ENCODE data around the gene LAMB1.
"Not testable (repeated sequence)": the region's sequence is repeated elsewhere in the genome, so short reads cannot be mapped to it uniquely, and the experiment has no call there.

Gene LAMB1

DNA sequence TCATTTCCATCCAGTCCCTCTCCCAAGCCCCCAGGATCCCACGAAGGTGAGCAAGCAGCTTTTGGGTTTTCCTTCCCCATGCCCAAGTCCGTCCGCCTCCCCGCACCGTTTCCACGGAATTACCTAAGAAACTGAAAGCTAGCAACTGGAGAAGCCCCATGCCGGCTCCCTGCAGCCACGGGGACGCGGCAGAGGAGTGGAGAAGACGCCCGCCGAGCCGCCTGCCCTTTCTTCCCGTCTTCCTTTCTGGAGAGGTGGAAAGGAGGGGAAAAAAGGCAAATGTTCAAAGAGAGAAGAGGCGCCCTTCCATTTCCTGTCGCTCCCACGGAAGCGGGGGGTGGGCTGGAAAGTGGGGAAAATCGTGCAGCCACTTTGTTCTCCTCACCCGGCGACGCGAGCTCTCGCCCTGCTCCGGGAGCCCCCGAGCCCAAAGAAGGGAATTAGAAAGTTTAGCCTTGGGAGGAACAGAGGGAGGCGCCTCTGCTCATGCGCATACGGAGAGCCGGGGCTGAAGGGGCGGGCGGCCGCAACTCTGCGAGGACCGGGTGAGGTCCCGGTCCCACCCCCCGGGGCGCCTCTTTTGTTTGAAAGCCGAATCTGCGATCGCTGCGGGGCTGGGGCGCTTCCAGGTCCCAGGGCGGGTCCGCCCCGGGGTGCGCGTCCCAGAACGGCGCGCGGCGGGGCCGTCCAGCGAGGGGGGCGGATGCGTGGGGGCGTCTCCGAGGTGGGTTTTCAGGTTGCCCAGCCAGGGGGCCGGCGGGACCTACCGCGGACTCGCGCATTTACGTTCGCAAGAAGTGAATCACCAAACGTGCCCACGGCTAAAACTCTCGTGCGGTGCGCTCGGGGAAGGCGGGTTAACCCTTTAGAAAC is at the start of gene LAMB1:
Gene LAMB1 (minus strand): TSS at position 436 of the 873 bp plus-strand sequence. CDS start 276 bp downstream, at position 160.
- DNase-seq (ENCODE audit: low read depth in 2 of 2), result no peak

DNA sequence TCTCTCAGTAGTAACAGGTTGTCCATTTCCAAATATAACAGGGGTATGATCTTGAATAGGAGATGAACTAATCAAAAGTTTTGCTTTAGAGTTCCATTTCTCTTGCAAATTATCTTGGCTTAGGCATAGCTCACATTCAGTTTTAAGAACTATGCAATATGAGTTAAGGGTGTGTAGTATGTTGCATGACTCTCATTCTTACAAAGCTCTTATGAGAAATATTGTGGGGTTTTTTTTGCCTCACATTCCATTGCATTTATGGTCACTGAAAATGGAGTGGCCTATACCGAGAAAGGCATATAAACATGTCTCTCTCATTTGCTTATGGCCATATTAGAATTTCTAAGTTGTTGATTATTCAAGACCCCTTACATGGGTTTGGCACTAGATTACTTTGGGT is 48.5 kb upstream of the LAMB1 start:
- no peak for DNase-seq (ENCODE audit: low read depth in 2 of 2)

DNA sequence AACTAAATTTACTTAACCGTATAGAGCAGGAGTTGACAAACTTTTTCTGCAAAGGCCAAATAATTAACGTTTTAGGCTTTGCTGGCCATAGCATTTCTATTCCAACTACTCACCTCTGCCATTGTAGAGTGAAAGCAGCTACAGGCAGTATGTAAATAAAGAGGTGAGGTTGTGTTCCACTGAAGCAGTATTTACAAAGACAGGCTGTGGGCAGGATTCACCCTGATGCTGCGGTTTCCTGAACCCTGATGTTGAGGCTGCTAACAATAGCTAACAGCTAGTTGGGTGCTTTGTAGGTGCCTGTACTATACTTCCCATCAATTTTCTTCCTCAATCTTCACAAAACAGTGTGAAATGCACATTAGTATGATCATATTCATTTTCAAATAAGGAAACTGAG is 47.0 kb upstream of the LAMB1 start:
- DNase-seq (ENCODE audit: low read depth in 2 of 2), result no peak

DNA sequence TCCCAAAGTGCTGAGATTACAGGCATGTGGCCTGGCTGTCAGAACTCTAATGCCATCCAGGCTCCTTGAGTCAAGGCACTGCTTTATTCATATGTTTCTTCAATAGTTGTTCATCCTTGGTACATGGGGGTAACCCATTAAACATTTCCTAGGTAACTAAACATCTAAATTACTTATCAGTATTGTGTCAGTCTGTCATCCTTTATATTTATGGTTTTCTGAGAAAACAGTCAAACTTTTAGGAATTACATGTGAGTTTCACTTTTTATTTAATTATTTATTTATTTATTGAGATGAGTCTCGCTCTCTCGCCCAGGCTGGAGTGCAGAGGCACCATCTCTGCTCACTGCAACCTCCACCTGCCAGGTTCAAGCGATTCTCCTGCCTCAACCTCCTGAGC is 45.5 kb upstream of the LAMB1 start:
- DNase-seq (ENCODE audit: low read depth in 2 of 2), result no peak

DNA sequence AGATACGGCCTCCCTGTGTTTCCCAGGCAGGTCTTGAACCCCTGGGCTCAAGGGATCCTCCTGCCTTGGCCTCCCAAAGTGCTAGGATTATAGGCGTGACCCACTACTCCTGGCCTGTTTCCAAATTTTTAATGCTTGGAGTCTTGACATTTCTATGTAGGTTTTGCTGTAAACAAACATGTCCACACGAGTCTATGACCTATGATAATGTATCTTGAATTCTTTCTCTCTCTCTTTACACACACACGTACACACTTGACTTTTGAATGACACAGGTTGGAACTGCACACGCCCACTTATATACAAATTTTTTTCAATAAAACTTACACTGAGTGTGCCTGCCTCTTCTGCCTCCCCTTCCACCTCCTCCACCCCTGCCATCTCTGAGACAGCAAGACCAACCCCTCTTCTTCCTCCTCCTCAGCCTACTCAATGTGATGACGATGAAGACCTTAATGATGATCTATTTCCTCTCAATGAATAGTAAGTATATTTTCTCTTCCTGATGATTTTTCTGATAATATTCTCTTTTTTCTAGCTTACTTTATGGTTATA is 44.1 kb upstream of the LAMB1 start:
- no peak for DNase-seq (ENCODE audit: low read depth in 2 of 2)

DNA sequence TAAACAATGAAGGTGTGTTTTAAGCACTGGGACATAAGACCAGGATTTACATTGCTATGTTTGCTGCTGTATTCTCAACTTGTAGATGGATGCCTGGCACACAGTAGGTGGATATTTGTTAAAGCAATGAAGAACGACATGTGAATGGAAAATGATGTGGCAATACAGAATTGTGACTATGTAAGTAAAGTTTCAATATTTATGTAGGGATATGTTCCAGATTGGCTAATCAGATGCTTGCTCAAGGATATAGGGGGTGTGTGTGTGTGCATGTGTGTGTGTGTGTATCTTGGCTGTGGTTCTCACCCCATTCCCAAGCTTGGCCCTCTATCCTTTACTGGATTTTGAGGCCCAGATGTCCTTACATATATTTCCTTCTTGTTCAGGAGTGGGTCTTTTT is 42.7 kb upstream of the LAMB1 start:
- DNase-seq (ENCODE audit: low read depth in 2 of 2), result no peak

DNA sequence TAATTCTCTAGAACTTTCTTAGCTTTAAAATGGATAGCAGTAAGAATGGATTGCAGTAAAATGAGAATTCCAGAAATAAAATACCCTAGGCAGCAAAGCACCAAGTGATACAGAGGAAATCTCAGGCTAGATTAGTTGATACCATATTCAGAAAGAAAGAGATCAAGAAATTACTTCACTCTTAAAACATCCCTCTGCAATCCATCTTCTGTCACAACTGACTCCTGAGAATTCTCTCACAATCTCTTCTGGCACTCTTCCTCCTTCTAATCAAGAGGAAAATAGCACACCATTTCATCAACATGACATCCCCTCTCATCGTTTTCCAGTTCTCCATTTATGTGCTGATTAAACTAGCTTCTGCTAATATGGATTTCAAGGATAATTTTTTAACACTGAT is 42.2 kb upstream of the LAMB1 start:
- no peak for DNase-seq (ENCODE audit: low read depth in 2 of 2)

DNA sequence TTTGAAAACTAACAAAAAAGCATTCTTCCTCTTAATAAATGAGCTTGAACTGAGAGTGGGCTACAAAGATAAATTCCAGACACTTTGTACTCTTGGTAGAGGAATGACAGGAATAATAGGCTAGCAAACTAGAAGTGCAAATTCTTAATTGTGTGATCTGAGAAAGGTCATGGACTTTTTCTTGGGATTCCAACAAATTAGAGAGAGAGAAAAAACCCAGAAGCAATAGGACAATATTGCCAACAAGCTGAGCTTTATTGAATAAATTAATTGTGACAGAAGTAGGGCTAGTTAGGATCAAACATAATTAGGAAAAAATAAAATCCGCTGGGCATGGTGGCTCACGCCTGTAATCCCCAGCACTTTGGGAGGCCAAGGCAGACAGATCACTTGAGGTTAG is 41.4 kb upstream of the LAMB1 start:
- DNase-seq (ENCODE audit: low read depth in 2 of 2), result no peak

DNA sequence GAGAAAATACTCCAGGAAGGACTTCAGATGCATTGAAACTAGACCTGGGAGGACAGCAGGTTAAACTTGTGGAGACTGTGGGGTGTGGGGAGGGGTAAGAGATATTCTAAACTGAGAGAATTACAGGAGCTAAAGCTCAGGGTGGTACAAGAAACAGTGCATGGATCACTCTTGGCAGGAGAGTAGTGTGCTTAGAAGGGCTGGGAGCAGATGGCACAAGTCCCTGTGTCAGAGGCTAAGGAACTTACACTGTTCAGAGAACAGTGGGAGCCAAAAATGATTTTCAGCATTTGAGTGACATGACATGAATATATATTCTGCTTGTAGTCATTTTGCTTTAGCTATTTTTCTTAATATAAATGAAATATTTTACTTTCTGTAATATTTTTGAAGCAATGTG is 36.0 kb upstream of the LAMB1 start:
- DNase-seq (ENCODE audit: low read depth in 2 of 2), result no peak

DNA sequence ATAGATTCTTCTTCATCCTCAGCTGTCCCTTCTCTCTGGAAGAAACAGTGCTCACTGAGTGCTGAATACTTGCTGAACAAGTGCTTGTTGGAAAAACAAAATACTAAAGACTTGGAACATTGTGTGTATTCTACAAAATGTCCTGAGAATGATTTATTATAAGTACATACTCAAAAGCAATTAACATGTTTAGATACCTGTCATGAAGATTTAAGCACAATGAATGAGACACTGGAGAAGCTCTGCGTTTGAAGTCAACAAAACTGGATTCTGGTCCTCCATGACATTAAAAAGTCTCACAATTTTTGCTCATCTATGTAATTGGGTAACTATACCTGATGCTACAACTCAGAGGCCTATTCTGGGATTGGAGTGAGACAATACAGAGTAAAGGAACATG is 34.8 kb upstream of the LAMB1 start:
- no peak for DNase-seq (ENCODE audit: low read depth in 2 of 2)

DNA sequence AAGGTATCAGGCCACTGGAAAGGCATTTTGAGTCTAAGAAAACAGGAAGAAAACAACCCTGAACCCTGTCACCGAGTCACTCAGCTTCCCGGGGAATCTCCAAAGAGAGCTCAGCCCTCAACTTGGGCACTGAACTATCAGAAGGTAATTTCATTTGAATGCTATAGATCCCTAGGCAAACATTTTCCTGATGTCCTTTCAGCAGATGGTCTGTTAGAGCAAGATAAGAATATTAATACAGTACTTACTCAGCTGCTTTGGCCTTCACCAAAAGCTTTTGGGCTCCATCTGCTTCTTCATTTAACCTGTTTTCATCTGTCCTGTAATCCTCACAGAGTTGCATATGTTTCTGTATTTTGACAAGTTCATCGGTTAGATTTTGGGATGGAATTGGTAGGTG is 34.2 kb upstream of the LAMB1 start:
- DNase-seq (ENCODE audit: low read depth in 2 of 2), result no peak

DNA sequence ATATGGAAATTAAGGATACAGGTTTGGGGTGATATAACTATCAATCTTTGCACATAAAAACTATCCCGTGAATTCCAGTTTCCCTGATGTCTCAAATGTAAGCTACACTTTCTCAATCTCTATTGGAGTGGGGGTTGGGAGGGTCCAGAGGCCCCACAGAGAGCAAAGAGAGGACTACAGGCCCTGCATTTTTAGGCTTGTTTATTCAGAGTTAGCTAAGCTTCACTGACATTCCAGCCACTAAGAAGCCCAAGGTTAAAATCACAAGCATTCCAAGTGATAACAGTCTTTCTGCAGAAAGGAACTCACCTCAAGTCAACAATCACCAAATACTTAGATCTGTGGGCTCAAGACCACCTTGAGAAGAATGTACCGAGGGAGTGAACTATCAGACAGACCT is 31.6 kb upstream of the LAMB1 start:
- DNase-seq (ENCODE audit: low read depth in 2 of 2), result no peak

DNA sequence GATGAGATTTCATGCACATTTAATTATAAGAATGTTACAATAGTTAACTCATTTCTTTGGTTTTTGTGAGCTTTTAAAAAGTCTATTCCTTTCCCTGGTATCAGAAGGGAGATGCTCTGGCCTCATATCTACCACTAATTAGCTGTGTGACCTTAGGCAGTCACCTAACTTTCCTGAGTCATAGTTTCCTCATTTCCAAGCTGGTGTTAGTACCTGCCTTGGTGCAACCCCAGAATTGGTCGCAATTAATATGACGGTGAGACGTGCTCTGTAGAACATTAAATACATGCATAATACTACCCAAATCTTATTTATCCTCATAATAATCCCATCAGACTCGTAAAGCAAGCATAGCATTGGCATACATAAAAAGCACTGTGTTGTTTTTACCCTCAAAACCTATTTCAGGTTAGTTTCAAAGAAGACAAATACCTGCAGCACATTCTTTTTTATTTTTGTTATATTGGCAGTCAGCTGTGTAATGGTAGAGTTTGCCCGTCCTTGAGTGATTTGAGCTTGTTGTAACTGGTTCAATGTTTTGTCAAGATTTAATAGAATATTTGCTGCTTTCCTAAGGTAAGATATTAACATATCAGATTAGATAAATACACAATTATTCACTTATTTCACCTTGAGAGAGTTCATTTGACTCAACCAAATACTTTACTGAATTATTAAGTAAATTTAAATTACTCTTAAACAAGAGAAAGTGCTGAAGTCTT is 31.0 kb upstream of the LAMB1 start:
- DNase-seq (ENCODE audit: low read depth in 2 of 2), result no peak

DNA sequence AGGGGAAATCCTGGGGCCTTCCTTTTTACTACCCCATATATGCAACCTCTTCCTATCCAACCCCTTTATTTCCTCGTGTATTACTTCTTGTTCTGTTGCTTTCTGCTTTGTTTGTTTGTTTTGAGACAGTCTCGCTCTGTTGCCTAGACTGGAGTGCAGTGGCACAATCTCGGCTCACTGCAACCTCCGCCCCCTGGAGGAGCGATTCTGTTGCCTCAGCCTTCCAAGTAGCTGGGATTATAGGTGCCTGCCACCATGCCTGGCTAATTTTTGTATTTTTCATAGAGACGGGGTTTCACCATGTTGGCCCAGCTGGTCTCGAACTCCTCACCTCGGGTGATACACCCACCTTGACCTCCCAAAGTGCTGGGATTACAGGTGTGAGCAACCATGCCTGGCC is 30.3 kb upstream of the LAMB1 start:
- not testable (repeated sequence) for DNase-seq (ENCODE audit: low read depth in 2 of 2)

DNA sequence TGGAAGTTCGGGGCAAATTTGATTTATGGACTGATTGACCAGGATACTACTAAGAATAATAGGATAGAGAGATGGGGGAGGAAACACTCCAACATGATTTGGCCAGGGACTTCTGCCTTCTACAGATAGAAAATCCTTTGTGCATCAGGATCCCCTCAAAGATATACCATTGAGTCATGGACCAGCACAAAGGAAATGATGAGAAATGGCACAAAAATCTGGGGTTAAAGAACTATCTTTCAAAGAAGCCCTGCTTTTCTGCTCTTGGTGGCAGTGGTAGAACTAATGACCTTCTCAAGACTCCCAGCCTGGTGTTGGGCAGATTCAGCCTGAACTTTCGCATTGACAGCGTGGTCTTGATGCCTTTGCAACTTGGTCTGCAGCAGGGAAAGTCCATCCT is 27.6 kb upstream of the LAMB1 start:
- no peak for DNase-seq (ENCODE audit: low read depth in 2 of 2)

DNA sequence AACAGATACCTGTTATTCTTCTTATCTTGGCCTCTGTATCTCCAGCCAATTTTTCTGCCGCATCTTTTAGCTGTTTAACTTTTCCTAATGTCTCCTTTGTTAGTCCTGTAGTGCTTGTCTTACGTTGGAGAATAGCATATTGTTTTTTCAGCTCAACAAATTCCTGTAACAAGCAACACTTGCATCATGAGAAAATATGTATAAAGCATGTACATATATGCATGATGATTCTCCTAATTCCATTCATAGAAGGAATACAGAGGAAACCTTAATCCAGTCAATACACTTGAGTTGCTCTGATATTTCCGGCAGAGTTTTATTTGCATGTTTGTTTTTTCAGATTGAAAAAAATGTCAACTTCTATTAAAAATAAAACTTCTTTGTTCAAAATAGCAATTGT is 26.1 kb upstream of the LAMB1 start:
- no peak for DNase-seq (ENCODE audit: low read depth in 2 of 2)

DNA sequence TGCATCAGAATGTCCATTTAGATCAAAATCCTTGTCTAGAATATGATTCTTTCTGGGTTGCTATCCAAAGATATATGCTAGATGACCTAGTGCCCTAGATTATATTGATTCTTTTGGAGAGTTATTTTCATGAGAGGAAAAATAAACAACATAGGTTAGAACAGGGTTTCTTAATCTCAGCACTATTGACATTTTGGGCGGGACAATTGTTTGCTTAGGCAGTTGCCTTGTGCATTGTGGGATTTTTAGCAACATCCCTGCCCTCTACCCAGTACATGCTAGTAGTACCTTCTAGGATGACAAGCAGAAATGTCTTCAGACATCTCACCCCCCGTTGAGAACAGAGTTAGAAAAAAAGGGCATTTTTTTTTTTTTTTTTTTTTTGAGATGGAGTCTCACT is 25.1 kb upstream of the LAMB1 start:
- DNase-seq (ENCODE audit: low read depth in 2 of 2), result no peak

DNA sequence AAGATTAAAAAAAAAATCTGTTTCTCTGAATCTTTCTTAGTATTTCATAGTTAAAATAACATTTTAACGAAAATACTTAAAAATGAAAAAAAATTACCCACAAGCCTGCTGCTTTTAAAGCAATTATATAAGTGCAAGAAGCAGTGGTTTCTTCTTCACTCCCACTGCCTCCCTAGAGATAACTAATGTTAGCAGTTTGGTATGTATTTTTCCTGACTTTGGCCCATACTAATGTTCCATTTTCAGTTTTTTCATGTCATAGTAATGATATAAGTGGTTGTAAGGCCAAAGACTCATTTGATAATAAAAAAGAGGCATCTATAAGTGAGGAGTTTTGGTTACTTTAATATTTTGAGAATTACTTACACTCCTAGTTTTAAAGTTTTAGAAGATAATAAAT is 24.3 kb upstream of the LAMB1 start:
- no peak for DNase-seq (ENCODE audit: low read depth in 2 of 2)

DNA sequence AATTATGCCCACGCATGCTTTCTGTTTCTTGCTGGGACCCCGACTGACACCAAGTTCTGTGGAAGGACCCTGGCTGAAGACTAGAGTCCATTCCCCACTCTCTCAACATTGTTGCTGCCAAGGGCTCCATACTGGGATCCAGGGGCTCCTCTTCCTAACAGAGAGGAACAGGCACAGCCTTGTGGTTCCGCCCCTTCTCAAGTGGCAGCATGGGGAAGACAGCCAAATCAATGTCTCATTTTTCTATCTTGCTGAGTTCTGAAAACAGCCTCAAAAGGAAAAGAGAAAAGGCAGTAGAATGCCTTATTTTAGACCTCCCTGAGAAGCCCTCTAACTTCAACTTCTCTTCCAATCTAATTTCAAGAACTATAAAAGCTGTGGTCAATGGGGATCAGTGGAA is 23.7 kb upstream of the LAMB1 start:
- DNase-seq (ENCODE audit: low read depth in 2 of 2), result no peak

DNA sequence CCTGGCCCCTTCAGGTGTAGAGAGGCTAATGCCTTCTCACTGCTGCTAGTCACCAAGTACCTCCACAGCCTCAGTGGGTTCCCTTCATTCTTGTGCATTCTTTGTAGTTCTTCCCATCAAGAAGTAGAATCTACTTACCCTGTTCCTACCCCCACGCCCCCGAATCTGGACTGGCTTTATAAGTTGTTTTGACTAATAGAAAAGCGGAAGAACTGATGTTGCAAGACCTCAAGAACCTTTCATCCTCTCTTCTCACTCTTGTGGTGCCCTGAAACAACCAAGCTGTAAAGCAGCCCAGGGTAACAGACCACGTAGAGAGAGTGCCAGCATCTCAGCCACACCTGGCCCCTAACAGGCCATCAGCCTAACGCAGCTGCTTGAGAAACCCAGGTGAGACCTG is 23.2 kb upstream of the LAMB1 start:
- no peak for DNase-seq (ENCODE audit: low read depth in 2 of 2)

DNA sequence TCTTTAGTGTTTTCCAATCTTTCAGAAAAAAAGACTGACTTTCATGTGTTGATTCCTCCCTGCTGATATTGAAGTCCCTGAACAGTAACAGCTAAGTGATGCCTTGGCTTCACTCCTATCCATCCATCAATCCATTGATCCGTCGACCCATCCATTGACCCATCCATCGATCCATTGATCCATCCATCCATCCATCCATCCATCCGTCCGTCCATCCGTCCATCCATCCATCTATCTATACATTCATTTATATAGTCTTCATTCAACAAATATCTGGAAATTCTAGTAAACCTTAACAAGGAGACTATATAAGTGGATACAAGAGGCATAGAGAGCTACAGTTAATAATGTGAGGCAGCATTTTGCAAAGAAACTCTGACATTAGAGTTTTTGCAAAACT is 21.6 kb upstream of the LAMB1 start:
- DNase-seq (ENCODE audit: low read depth in 2 of 2), result no peak

DNA sequence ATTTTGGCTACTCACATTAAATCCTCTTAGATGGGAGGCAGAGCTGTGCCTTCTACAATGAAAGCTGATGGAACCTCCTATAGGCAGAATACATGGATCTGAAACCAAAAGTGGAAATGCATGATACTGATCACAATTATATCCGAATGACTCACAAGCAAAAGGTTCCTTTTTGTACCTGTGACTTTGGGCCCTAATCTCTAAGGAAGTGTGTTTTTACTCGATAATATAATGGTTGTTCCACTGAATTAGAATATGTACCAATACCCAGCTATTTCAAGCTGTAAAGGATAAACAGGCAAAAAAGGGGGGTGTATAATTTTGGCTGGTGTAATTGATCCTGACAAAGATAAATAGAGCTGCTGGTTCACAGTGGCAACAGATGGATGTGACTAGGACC is 17.6 kb upstream of the LAMB1 start:
- no peak for DNase-seq (ENCODE audit: low read depth in 2 of 2)

DNA sequence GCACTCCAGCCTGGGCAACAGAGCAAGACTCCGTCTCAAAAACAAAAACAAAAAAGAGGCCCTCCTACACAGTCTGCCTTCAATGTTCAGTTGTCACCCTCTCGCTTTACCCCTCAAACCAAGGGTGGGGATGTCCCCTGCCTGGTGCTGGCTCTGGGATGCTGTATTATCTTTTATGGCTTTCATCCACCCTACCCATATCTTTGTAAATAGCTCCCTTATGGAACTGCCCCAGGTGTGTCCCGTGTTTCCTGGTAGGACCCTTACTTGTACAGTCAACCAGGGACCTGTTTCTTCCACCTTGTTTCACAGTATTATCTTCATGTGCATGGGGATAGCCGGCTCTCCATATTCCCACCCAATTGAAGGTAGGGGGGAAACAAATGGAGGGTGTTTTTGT is 15.7 kb upstream of the LAMB1 start:
- no peak for DNase-seq (ENCODE audit: low read depth in 2 of 2)

Measured in stimulated activated CD8-positive, alpha-beta memory T cell treated with anti-CD3 and anti-CD28 coated beads, Interleukin-2, amount 100 ng/mL, for 1 hour (primary cell).